Endothelial cell of umbilical vein (primary cell): ENCODE results near the gene FABP2.
"Not testable (repeated sequence)": the region's sequence is repeated elsewhere in the genome, so short reads cannot be mapped to it uniquely, and the experiment has no call there.

Source experiments
- CTCF ChIP-seq, 2 donors: IDR thresholded peaks; 1 replicate in 1 of 2; 2 replicates in 1 of 2; pipeline ENCODE4 v1.5.1; 2011; ENCODE audit warnings: low read length in 2 of 2, mild to moderate bottlenecking in 2 of 2, moderate library complexity in 2 of 2, control low read depth in 1 of 2, inconsistent platforms in 1 of 2, low read depth in 1 of 2; ENCODE audit not compliant: insufficient read depth in 1 of 2; ENCODE audit errors: extremely low read depth in 1 of 2
- EZH2 ChIP-seq: IDR thresholded peaks from 2 replicates; pipeline ENCODE4 v1.6.1; 2012; ENCODE audit warnings: borderline replicate concordance, low read depth, mild to moderate bottlenecking, moderate library complexity, low read length, inconsistent platforms; ENCODE audit not compliant: severe bottlenecking
- MAX ChIP-seq: IDR thresholded peaks from 2 replicates; pipeline ENCODE4 v1.6.1; 2011; ENCODE audit not compliant: insufficient read depth, insufficient read length
- POLR2A ChIP-seq: IDR thresholded peaks from 2 replicates; pipeline ENCODE4 v1.6.1; 2012; ENCODE audit warnings: low read depth, mild to moderate bottlenecking, control low read depth, low read length
- POLR2AphosphoS5 ChIP-seq: IDR thresholded peaks from 2 replicates; pipeline ENCODE4 v1.6.1; 2012; ENCODE audit warnings: low read depth, mild to moderate bottlenecking, control low read depth, low read length, moderate library complexity; ENCODE audit not compliant: insufficient read depth

- TF ChIP-seq CTCF (IDR thresholded peaks at IDR 0.05; ENCODE audit: extremely low read depth in 1 of 2, insufficient read depth in 1 of 2, low read depth in 1 of 2, low read length in 2 of 2); POLR2AphosphoS5; EZH2; POLR2A; MAX: not testable (repeated sequence)
These were observed 26.2 kb upstream of the FABP2 start for GRCh38 chr4:119348169-119348568.
